K562 (cell line): ENCODE measurements around the gene SLC5A4. TPM values are rescaled to one million over a fixed set of nuclear protein-coding genes. Genes with fewer than 3 reads are reported as not detected.

Source experiments
- ATAC-seq: fragments of 200-7000 bp; cut with Tn5 transposase; 3 replicates; pipeline ENCODE4 v1.9.1; 2020; ENCODE audit warnings: moderate library complexity
- BruUV-seq: library from RNA; stranded (reverse); fragments of 400-500 nt; replicated peaks from 2 replicates; lab custom pipeline; 2021; lab: Mats Ljungman, UMichigan
- CTCF ChIA-PET: fragments of 300-600 bp; formaldehyde crosslinking; extraction: SDS; loops from one replicate; lab custom pipeline; 2021; ENCODE audit warnings: low intra/inter-chr PET ratio; lab: Yijun Ruan, JAX
- POLR2A ChIA-PET: fragments of 300-600, 350-650 bp; sonication (Branson Sonifier 250); formaldehyde crosslinking; extraction: SDS; loops from one replicate; lab custom pipeline; 2021; ENCODE audit warnings: antibody characterized with exemption, inconsistent platforms; lab: Yijun Ruan, JAX
- DNase-seq, 4 experiments: peaks; one replicate each; pipeline versions ENCODE4 v3.0.0 to v3.0.0-alpha.2; 2011 to 2018; ENCODE audit warnings: low spot score in 3 of 4, mixed read lengths in 3 of 4; ENCODE audit errors: extremely low read depth in 1 of 4
- FAIRE-seq: peaks from 2 replicates; lab custom pipeline; 2011; peaks lifted over from hg19 to GRCh38; lab: Jason Lieb, UNC
- H2AFZ ChIP-seq: 2 replicates; pipeline ENCODE4 v1.6.0; 2011; ENCODE audit warnings: low read depth, low read length, control low read depth, inconsistent platforms
- H3K27ac ChIP-seq: fragments of 200-600 bp; 3 replicates; pipeline ENCODE4 v1.8.0; 2011; ENCODE audit warnings: low read depth, mild to moderate bottlenecking, control low read depth, inconsistent platforms, low read length, moderate library complexity, mixed read lengths; ENCODE audit errors: extremely low read depth
- H3K27me3 ChIP-seq, 2 experiments: fragments of 300-600 bp in 1 of 2; 2 replicates in 1 of 2; 3 replicates in 1 of 2; pipeline versions ENCODE4 v1.6.0 to v1.8.0; 2011; ENCODE audit warnings: inconsistent platforms in 2 of 2, low read length in 2 of 2, mild to moderate bottlenecking in 1 of 2, mixed read lengths in 1 of 2, moderate library complexity in 1 of 2; ENCODE audit not compliant: control insufficient read depth in 2 of 2, insufficient read depth in 2 of 2
- H3K36me3 ChIP-seq: fragments of 300-600 bp; 3 replicates; pipeline ENCODE4 v1.8.0; 2011; ENCODE audit warnings: mild to moderate bottlenecking, low read length, inconsistent platforms; ENCODE audit not compliant: control insufficient read depth, insufficient read depth
- H3K4me1 ChIP-seq, 2 experiments: fragments of 200-600 bp in 1 of 2; replicated peaks in 1 of 2; 2 replicates in 1 of 2; 3 replicates in 1 of 2; pipeline versions ENCODE4 v1.5.1 to v1.8.0; 2011; ENCODE audit warnings: inconsistent platforms in 2 of 2, low read length in 2 of 2, mild to moderate bottlenecking in 1 of 2, mixed read lengths in 1 of 2, moderate library complexity in 1 of 2; ENCODE audit not compliant: control insufficient read depth in 2 of 2, insufficient read depth in 2 of 2
- H3K4me2 ChIP-seq: 2 replicates; pipeline ENCODE4 v1.6.1; 2011; ENCODE audit warnings: low read length, control low read depth, inconsistent platforms, mixed read lengths; ENCODE audit not compliant: insufficient read depth
- H3K4me3 ChIP-seq: fragments of 200-600 bp; sonication (generic), shearing (Covaris generic); 2 replicates; pipeline ENCODE4 v1.5.1; 2016; ENCODE audit warnings: control low read depth, inconsistent platforms
- H3K79me2 ChIP-seq: fragments of 200-600 bp; 3 replicates; pipeline ENCODE4 v1.8.0; 2011; ENCODE audit warnings: low read length, inconsistent platforms; ENCODE audit not compliant: control insufficient read depth, insufficient read depth
- H3K9ac ChIP-seq, 2 experiments: 2 replicates each; pipeline versions ENCODE4 v1.6.0 to v1.6.1; 2011; ENCODE audit warnings: low read depth in 2 of 2, low read length in 2 of 2, control low read depth in 1 of 2, inconsistent platforms in 1 of 2, mild to moderate bottlenecking in 1 of 2, mixed read lengths in 1 of 2; ENCODE audit not compliant: insufficient read depth in 1 of 2
- H3K9me1 ChIP-seq: one replicate; pipeline ENCODE4 v1.6.0; 2011; ENCODE audit warnings: inconsistent platforms, mild to moderate bottlenecking, low read length, moderate library complexity; ENCODE audit not compliant: control insufficient read depth, insufficient read depth
- H3K9me3 ChIP-seq: replicated peaks from 2 replicates; pipeline ENCODE4 v1.5.1; 2011; ENCODE audit warnings: low read depth, low read length, inconsistent platforms; ENCODE audit not compliant: control insufficient read depth, insufficient read depth
- H4K20me1 ChIP-seq: replicated peaks from 2 replicates; pipeline ENCODE4 v1.6.1; 2011; ENCODE audit warnings: low read length, inconsistent platforms, mixed read lengths; ENCODE audit not compliant: control insufficient read depth, insufficient read depth
- FOXK1 ChIP-seq: sonication (generic); formaldehyde crosslinking; IDR thresholded peaks from 2 replicates; pipeline ENCODE4 v1.8.0; 2022; ENCODE audit warnings: missing genetic modification reagents, mild to moderate bottlenecking, borderline replicate concordance
- FOXK2 ChIP-seq, 2 experiments: fragments of 450-650 bp; IDR thresholded peaks in 1 of 2; conservative IDR thresholded peaks in 1 of 2; 2 replicates each; pipeline ENCODE4 v1.6.1; 2016; ENCODE audit warnings: low read depth in 2 of 2, mild to moderate bottlenecking in 1 of 2
- GATA2 ChIP-seq: sonication (generic); formaldehyde crosslinking; IDR thresholded peaks from 2 replicates; pipeline ENCODE4 v1.4.0; 2020; ENCODE audit warnings: mild to moderate bottlenecking, missing genetic modification reagents
- KDM4B ChIP-seq, 2 experiments: fragments of 450-650 bp in 1 of 2; sonication (generic) in 1 of 2; IDR thresholded peaks; 2 replicates each; pipeline ENCODE4 v1.6.1; 2016 to 2017; ENCODE audit warnings: borderline replicate concordance in 2 of 2, antibody characterized with exemption in 1 of 2, low read depth in 1 of 2, mild to moderate bottlenecking in 1 of 2
- MBD2 ChIP-seq: sonication (generic); IDR thresholded peaks from 2 replicates; pipeline ENCODE4 v1.6.1; 2016; ENCODE audit warnings: low read depth, borderline replicate concordance
- RUNX1 ChIP-seq: sonication (generic); IDR thresholded peaks from 2 replicates; pipeline ENCODE4 v1.6.1; 2016; ENCODE audit warnings: antibody characterized with exemption, low read depth
- SMARCE1 ChIP-seq: fragments of 450-650 bp; IDR thresholded peaks from 2 replicates; pipeline ENCODE4 v1.7.1; 2016; ENCODE audit warnings: mild to moderate bottlenecking
- SNRNP70 ChIP-seq: fragments of 200-400 bp; formaldehyde crosslinking; optimal IDR thresholded peaks from 2 replicates; pipeline ENCODE3; 2017; ENCODE audit warnings: low read depth, low read length
- WGBS: fragments of 100-300 bp; shearing (Covaris generic); methylation state at CpG from one replicate; pipeline ENCODE4 v1.1.6; 2016; ENCODE audit warnings: low coverage, mixed read lengths; ENCODE audit not compliant: insufficient coverage; ENCODE audit errors: missing lambda C conversion rate; 5-methylcytosine and 5-hydroxymethylcytosine counted together
- in situ Hi-C: fragments of 300-500 bp; cut with MboI; formaldehyde crosslinking; loops from 4 replicates; pipeline ENCODE4 v1.15.0; 2018; ENCODE audit warnings: inconsistent platforms, mixed read lengths
- intact Hi-C: fragments of 100-400 bp; cut with micrococcal nuclease; formaldehyde crosslinking; loops from 2 replicates; pipeline ENCODE4 v1.14.2; 2022
- polyA plus RNA-seq, 8 experiments: library from polyadenylated mRNA; depleted of rRNA in 4 of 8; stranded (reverse) in 5 of 8; unstranded in 3 of 8; fragments of >200 nt; fragmentation: Nextera tagmentation in 2 of 8; fragmentation: Illumina TruSeq in 1 of 8; extraction: Ambion mirVana in 2 of 8; extraction: Trizol in 1 of 8; gene quantifications; 2 replicates each; pipeline versions ENCODE4 v1.2.1 to v1.2.3, GENCODE V29; 2011 to 2014; ENCODE audit warnings: inconsistent platforms in 1 of 8, missing spikeins in 1 of 8
- total RNA-seq, 7 experiments: library from RNA; depleted of rRNA in 6 of 7; stranded (reverse); fragments of >200 nt in 6 of 7; fragmentation: Illumina TruSeq in 2 of 7; extraction: Trizol in 2 of 7; gene quantifications; 2 replicates each; pipeline versions ENCODE4 v1.2.1 to v1.2.3, GENCODE V29; 2011 to 2021; ENCODE audit warnings: low replicate concordance in 1 of 7
- TF ChIP-seq, protein P1 (sequence below), 2 experiments: fragments of 200-800 bp in 1 of 2; sonication (Bioruptor generic) in 1 of 2; sonication (generic) in 1 of 2; formaldehyde crosslinking in 1 of 2; IDR thresholded peaks in 1 of 2; conservative IDR thresholded peaks in 1 of 2; 2 replicates each; pipeline versions ENCODE4 v1.5.0 to v1.6.1; 2016 to 2020; ENCODE audit warnings: missing compliant biosample characterization in 1 of 2, missing genetic modification characterization in 1 of 2, missing genetic modification reagents in 1 of 2
- TF ChIP-seq, protein P2 (sequence below), 2 experiments: IDR thresholded peaks; 2 replicates each; pipeline ENCODE4 v1.6.1; 2011; ENCODE audit warnings: borderline replicate concordance in 1 of 2, control low read depth in 1 of 2, low read depth in 1 of 2, low read length in 1 of 2, mild to moderate bottlenecking in 1 of 2, mixed read lengths in 1 of 2, moderate library complexity in 1 of 2; ENCODE audit not compliant: insufficient read depth in 1 of 2, insufficient read length in 1 of 2, poor library complexity in 1 of 2, severe bottlenecking in 1 of 2; ENCODE audit errors: extremely low read depth in 1 of 2
- TF ChIP-seq, protein P3 (sequence below): sonication (generic); formaldehyde crosslinking; IDR thresholded peaks from 2 replicates; pipeline ENCODE4 v1.8.1; 2023; ENCODE audit warnings: mild to moderate bottlenecking, missing genetic modification reagents

Gene SLC5A4
- total and polyA plus RNA-seq, 9 of the 15 experiments (the other 6 are each of a cell fraction or from before 2014, with no cell fraction given) = not detected

DNA sequence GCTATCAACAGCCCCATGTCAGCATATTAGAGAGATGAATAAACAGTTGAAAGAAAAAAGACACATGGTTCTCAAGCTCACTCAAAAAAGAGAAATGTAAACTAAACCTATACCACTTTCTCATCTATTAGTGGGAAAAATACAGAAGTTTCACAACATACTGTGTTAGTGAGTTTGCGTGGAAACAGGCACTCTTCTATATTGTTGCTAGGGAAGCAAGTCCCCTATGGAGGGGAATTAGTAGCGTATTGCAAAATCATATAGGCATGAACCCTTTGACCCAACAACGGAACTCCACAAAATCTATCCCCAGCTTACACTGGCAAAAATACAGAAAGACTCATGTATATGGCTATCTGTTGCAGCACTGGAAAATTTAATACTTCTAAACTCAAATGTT is 36.1 kb downstream of the SLC5A4 start:
- POLR2A ChIA-PET = interaction anchor here (1.0 kb wide), 1 partner anchor 22 kb away, joined by 4 read pairs; no protein-coding TSS in a partner anchor
- Histone ChIP-seq H3K79me2 (no peaks in the 10 kb centered on the region), H3K4me1 (no peaks in the 10 kb centered on the region), H3K27me3 (no peaks in the 10 kb centered on the region), H3K27ac (no peak overlapping the region), H2AFZ (no peak overlapping the region)
- CTCF ChIA-PET = no interaction called here
- BruUV-seq = no TSS peak
- TF ChIP-seq MBD2 (no peak), SMARCE1 (no peak), RUNX1 (no peak), FOXK2 (conservative IDR thresholded peaks at IDR 0.05 in 1 of 2, IDR thresholded peaks at IDR 0.05 in 1 of 2; ENCODE audit: low read depth in 2 of 2) (no peak), FOXK1 (CRISPR knock-in tag) (no peak), GATA2 (no peak), KDM4B (IDR thresholded peaks at IDR 0.05; ENCODE audit: borderline replicate concordance in 2 of 2, low read depth in 1 of 2) (no peak), SNRNP70 (no peak)
- TF ChIP-seq, protein P1, sequence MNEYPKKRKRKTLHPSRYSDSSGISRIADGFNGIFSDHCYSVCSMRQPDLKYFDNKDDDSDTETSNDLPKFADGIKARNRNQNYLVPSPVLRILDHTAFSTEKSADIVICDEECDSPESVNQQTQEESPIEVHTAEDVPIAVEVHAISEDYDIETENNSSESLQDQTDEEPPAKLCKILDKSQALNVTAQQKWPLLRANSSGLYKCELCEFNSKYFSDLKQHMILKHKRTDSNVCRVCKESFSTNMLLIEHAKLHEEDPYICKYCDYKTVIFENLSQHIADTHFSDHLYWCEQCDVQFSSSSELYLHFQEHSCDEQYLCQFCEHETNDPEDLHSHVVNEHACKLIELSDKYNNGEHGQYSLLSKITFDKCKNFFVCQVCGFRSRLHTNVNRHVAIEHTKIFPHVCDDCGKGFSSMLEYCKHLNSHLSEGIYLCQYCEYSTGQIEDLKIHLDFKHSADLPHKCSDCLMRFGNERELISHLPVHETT (CRISPR knock-in tag; conservative IDR thresholded peaks at IDR 0.05 in 1 of 2, IDR thresholded peaks at IDR 0.05 in 1 of 2) = no peak
- TF ChIP-seq, protein P2, sequence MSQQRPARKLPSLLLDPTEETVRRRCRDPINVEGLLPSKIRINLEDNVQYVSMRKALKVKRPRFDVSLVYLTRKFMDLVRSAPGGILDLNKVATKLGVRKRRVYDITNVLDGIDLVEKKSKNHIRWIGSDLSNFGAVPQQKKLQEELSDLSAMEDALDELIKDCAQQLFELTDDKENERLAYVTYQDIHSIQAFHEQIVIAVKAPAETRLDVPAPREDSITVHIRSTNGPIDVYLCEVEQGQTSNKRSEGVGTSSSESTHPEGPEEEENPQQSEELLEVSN (IDR thresholded peaks at IDR 0.05; ENCODE audit: borderline replicate concordance in 1 of 2, extremely low read depth in 1 of 2, insufficient read depth in 1 of 2, insufficient read length in 1 of 2, low read depth in 1 of 2, low read length in 1 of 2, poor library complexity in 1 of 2, severe bottlenecking in 1 of 2) = no peak
- TF ChIP-seq, protein P3, sequence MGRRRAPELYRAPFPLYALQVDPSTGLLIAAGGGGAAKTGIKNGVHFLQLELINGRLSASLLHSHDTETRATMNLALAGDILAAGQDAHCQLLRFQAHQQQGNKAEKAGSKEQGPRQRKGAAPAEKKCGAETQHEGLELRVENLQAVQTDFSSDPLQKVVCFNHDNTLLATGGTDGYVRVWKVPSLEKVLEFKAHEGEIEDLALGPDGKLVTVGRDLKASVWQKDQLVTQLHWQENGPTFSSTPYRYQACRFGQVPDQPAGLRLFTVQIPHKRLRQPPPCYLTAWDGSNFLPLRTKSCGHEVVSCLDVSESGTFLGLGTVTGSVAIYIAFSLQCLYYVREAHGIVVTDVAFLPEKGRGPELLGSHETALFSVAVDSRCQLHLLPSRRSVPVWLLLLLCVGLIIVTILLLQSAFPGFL = no peak
- TF ChIP-seq, all 486 proteins: peak for 0
- Histone ChIP-seq H3K4me3 (no peak overlapping the region), H3K4me2 (no peak overlapping the region), H3K9me3 (no peaks in the 10 kb centered on the region), H4K20me1 (no peaks in the 10 kb centered on the region), H3K36me3 (no peaks in the 10 kb centered on the region), H3K9me1 (no peaks in the 10 kb centered on the region), H3K9ac (no peak overlapping the region)
- intact Hi-C loops (no loop called here), in situ Hi-C loops (no loop called here)
- WGBS = 10% methylated on average over 2 of the region's 3 CpGs
- ATAC-seq (no peak), FAIRE-seq (no peak), DNase-seq (no peak)
